Putamen (tissue), 1 donor: Measurements from ENCODE around the gene ILKAP.

ENCODE experiments used
- DNase-seq: peaks from one replicate; pipeline ENCODE4 v3.0.0-alpha.2; 2016; ENCODE audit warnings: low spot score

The ILKAP gene

GRCh38 chr2:238236571-238236970 lies 33.1 kb upstream of the ILKAP start:
- DNase-seq, result no peak

GRCh38 chr2:238235856-238236255 lies 32.4 kb upstream of the ILKAP start:
- no peak for DNase-seq

GRCh38 chr2:238235331-238235732 lies 31.8 kb upstream of the ILKAP start:
- DNase-seq, result no peak

GRCh38 chr2:238233625-238234024 lies 30.1 kb upstream of the ILKAP start:
- no peak for DNase-seq

GRCh38 chr2:238231809-238232208 lies 28.3 kb upstream of the ILKAP start:
- no peak for DNase-seq

GRCh38 chr2:238231251-238231793 lies 27.8 kb upstream of the ILKAP start:
- peak; percentile 59 for DNase-seq

- no peak for DNase-seq
Observed at GRCh38 chr2:238230699-238231098, 27.2 kb upstream of the ILKAP start.

- DNase-seq, result no peak
Observed at GRCh38 chr2:238228700-238229099, 25.2 kb upstream of the ILKAP start.

DNA sequence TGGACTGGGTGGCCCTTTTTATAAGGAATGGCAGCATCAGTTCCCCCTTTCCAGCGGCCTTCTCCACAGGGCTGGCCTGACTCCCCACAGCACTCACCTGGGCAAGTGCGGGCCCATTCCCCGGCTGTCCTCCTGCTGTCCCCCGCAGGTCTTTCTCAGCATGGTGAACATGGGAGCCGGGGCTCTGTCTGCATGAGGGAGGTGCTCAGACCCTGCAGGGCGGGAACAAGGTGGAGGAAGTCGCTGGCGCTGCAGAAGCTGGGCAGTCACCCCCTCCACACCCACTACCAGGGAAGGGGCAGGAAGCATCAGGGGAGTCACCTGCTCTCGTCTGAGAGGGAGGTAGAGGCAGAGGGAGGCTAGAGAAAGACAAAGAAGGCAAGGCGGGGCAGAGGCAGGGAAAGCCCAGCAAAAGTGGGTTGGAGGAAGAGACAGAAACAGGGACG lies 24.1 kb upstream of the ILKAP start:
- no peak for DNase-seq

GRCh38 chr2:238226698-238227586 lies 23.4 kb upstream of the ILKAP start:
- no peak for DNase-seq

DNA sequence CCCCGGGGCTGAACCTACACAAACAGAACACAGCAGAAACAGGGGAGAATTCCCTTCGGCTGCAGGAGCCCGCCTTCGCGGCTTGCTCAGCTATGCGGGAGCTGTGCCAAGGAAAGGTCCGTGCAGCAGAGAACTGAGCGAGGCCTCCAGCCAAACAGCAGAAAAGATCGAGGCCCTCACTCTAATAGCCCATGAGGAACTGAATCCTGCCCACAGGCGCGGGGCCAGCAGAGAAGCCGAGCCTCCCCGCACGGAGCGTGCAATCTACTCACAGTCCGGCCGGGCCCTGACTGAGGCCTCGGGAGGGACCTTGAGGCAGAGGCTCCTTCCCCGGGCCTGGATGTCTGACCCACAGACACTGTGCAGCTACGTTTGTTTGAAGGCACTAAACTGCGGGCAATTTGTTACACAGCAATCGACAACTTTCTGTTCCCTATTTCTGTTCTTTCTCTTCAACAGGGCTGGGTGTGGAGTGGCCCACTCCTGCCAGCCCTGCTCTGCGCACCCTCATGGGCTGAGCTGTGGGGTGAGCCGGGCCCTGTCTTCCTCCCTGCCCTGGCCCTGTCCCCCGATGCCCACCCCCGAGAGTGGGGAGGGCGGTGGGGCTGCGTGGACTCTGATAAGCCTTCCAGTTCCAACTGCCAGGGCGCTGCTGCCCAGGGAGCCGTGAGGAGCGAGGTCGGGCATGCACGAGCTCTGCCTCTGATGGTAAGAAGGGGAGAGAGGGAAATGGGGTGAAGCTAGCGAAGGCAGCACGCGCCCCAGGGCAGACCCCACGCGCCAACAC lies 22.6 kb upstream of the ILKAP start:
- DNase-seq, result no peak

DNA sequence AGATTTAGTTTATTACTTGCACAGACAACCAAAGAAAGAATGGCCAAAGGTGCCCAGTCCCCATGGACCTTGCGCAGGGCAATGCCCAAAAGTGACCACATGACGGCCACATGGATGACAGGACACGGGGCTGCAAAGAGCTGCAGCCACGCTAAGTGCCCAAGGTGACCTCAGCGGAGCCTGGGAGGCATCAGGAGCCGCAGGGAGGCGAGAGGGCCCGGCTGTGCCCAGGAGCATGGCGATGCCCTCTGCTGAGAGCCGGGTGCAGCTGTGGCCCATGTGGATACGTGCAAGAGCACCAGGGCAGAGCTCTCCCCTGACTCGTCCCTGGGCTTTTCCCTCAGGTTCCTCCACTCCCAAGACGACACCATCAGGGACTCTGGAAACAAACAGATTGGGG lies 21.6 kb upstream of the ILKAP start:
- no peak for DNase-seq

GRCh38 chr2:238224356-238225035 lies 21.0 kb upstream of the ILKAP start:
- no peak for DNase-seq

GRCh38 chr2:238220892-238221521 lies 17.5 kb upstream of the ILKAP start:
- DNase-seq, result peak; percentile 90

GRCh38 chr2:238220274-238220891 lies 16.9 kb upstream of the ILKAP start:
- no peak for DNase-seq

- DNase-seq, result peak; percentile 97
Observed at GRCh38 chr2:238216651-238217184, 13.2 kb upstream of the ILKAP start.

DNA sequence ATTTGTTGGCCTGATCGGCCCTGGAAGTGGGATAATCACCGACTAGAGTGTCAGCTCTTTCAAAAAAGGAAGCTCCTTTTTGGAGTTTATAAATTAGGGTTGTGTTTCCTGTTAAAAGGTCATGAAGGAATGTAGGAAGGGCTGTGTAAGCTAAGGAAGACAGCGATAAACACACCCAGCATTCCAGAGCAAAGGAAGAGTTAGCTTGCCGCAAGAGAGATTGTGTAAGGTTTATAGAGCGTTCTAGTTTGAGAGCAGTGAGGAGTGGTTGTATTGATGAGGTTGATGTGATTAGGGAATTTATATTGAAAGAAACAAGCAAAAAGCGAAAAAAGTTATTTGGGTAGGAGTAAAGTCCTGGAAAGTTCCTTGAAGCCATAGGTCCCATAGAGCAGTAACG lies 3.5 kb upstream of the ILKAP start:
- DNase-seq, result no peak

DNA sequence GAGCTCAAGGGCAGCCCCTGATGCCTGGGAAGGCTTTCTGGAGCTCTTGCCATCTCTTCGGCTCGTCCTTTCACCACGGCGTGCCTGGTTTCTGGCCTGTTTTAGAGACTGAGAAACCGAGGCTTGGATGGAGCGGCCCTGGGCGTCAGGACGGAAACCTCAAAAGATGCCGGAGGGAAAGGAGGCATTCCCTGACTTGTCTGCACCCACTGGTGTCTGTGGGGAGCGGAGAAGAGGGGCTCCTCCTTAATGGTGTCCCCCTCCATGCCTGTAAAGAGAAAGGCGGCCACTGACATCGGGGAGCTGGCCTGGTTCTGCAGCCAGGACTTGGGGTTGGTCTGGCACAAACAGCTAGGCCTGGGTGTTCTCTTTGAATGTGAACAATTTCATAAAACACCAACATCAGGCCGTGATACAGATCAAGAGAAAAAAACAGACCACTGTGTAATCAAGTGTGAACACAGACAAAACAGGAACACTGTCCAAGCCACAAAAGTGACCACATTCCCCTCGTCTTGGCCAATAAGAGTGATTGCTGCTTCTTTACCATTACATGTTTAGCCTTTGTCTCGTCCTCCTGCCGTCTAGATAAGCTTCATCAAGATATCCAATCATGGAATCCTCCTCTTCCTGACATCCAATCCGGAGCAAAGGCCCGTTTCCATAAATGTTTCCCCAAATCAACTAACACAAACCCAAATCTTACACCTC lies 633 bp upstream of the ILKAP start:
- no peak for DNase-seq

DNA sequence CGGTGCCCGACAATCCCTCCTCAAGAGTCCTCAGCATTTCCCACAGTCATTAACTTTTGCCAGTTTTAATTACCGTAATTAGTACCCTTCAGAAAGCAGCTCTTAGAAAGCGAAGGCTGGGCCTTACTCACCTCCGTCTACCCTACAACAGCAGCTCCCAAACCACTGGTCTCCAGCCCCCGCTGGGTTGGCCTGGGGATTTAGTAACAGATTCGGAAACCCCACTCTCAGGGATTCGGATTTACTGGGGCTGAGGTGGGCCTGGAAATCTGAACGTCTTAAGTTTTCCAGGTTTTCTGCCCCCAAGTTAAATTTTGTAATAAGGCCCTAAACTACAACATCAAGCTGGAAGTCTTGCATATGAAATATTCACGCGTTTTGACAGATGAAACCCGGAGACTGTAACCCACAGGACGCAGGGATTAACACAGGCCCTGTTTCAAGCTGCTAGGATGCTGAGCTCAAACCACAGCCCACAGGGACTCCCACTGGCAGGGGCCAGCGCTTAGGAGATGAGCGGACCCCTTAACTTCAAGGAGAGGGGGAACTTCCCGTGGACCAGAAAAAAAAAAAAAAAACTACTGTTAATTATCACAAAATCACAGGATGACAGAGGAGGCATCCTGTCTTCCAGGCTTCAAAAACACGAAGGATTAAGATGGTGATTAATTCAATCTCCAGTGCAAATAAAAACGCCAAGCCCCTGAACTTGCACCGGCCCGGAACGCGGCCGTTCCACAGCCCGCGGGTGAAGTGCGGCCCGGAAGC lies 985 bp downstream of the ILKAP start:
- no peak for DNase-seq

- peak; percentile 58 for DNase-seq
Observed at GRCh38 chr2:238190445-238190844, 13.1 kb downstream of the ILKAP start.
